ENCODE results near the gene SCML2.
"Not testable (repeated sequence)": the region's sequence is repeated elsewhere in the genome, so short reads cannot be mapped to it uniquely, and the experiment has no call there.

Gene SCML2

GRCh38 chrX:18271309-18271708, 83.2 kb downstream of the SCML2 start:
- DNase-seq = no peak

GRCh38 chrX:18255059-18255458, 99.4 kb downstream of the SCML2 start:
- DNase-seq = no peak

DNA sequence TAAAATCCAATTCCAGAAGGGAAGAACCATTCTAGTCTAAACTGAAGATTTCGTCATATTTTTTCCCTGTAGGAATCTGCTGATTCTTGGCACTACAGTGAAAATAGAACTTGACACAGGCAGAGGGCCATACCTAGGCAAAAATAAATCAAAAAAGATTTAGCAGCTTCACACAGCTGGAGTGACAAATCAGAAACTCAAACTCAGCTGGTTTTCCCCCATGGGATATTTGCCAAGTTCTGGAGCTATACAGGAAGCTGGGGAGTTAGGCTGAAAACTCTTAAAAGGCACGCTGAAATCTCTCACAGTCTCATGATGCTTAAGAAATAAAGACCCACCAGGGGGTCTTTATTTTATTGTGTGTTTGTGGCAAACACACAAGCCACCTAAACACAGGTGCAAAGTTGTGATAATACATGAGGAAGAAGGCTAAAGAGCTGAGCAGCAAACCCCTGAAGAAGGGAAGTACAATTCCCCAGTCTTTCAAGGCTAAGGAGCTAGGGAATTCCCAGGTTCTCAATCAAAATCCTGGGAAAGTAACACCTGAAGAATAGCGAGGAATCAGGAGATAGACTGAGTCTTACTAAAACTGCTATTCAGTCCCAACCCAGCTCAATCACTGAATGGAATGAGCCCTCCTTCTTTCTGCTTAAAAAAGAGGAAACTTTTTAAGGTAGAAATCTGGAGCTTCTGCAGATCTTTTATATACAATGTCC, 101.7 kb downstream of the SCML2 start:
- DNase-seq = peak in 2 of 3 experiments; percentile 6 to 28

DNA sequence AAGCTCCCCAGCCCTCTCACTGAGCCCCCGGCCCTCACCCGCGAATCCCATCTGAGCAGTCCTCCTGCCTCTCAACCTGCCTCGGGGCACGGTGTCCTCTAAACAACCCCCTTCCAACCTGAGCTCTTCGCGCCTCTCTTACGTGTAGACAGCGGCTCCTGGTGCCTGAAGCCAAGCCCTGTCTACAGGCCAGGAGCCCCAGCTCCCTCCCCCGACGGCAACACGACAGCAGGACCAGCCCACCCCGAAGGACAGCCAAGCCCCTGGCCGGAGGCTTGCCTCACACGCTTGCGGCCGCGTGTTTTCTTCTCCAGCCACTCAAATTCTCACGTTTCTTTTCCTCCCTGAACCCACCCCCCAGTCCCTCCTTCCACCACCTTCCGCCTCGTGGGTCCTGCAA, 124.8 kb downstream of the SCML2 start:
- not testable (repeated sequence) for DNase-seq

DNA sequence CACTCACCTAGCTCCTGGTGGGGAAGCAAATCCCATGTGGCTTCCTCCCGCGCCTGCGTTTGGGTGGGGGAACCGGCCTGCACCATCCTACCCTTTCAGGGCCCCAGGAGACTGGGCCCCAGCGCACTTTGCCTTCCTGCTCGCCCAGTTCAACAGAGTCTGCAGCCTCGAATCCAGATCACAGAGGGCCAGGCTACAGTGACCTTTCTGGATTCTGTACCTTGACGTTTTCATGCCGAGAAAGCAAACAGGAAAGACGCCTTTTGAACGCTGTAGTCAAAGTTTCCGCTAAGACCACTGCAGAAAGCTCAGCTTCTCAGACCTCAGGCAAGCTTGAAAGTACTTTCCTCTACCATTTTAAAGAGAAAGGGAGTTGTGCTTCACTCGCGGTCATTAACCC, 126.4 kb downstream of the SCML2 start:
- DNase-seq = no peak

DNA sequence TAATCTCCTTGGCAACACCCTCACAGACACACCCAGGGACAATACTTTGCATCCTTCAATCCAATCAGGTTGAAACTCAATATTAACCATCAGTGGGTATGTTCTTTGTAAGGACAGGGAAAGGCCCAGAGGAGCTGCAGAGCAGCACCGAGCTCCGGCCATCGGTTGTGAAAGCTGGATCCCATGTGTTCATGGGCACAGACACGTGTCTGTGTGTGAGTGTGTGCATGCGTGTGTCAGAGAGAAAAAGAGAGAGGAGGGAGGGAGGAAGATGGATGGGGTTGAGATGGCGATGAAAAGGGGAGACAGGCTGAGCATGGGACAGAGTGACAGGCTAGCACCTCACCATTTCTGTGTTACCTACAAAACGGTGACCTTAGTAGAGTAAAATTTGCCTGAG, 127.0 kb downstream of the SCML2 start:
- DNase-seq = no peak

GRCh38 chrX:18220786-18221185, 133.7 kb downstream of the SCML2 start, which contains the start of gene BEND2:
Gene BEND2 (minus strand): TSS chrX:18220886. CDS start chrX:18220750, 136 bp downstream.
- DNase-seq = no peak

GRCh38 chrX:18210470-18210869, 144.0 kb downstream of the SCML2 start:
- peak; percentile 37 to 88 (median 43) for DNase-seq

- DNase-seq = no peak
Measured at GRCh38 chrX:18206657-18207056, 147.8 kb downstream of the SCML2 start.

- DNase-seq = no peak
Measured at GRCh38 chrX:18203631-18204030, 150.9 kb downstream of the SCML2 start.

- peak; percentile 34 to 68 (median 42) for DNase-seq
Measured at GRCh38 chrX:18194688-18195087, 159.8 kb downstream of the SCML2 start.
